Stimulated activated effector memory CD8-positive, alpha-beta T cell treated with anti-CD3 and anti-CD28 coated beads, Interleukin-12 subunit alpha, Interleukin-12 subunit beta, amount 100 ng/mL, for 72 hours (primary cell): ENCODE data around the gene BAZ2B.
"Not testable (repeated sequence)": the region's sequence is repeated elsewhere in the genome, so short reads cannot be mapped to it uniquely, and the experiment has no call there.

Source experiments
- ATAC-seq: fragments of 150-1000 bp; cut with Tn5 transposase; 2 replicates; pipeline ENCODE4 v1.10.0; 2021
- DNase-seq, 2 donors: peaks; one replicate each; pipeline ENCODE4 v3.0.0; 2021 to 2022; ENCODE audit warnings: low spot score in 2 of 2
- H3K27ac Mint-ChIP-seq: one replicate; pipeline ENCODE4 v1.8.0; 2022; ENCODE audit warnings: mild to moderate bottlenecking, mixed read lengths
- H3K36me3 Mint-ChIP-seq: one replicate; pipeline ENCODE4 v1.8.0; 2022; ENCODE audit warnings: mild to moderate bottlenecking, mixed read lengths
- H3K4me1 Mint-ChIP-seq: one replicate; pipeline ENCODE4 v1.8.0; 2022; ENCODE audit warnings: mixed read lengths
- H3K4me3 Mint-ChIP-seq: one replicate; pipeline ENCODE4 v1.8.0; 2022; ENCODE audit warnings: mild to moderate bottlenecking, mixed read lengths
- H3K9me3 Mint-ChIP-seq: one replicate; pipeline ENCODE4 v1.8.0; 2022; ENCODE audit warnings: mixed read lengths

BAZ2B gene

DNA sequence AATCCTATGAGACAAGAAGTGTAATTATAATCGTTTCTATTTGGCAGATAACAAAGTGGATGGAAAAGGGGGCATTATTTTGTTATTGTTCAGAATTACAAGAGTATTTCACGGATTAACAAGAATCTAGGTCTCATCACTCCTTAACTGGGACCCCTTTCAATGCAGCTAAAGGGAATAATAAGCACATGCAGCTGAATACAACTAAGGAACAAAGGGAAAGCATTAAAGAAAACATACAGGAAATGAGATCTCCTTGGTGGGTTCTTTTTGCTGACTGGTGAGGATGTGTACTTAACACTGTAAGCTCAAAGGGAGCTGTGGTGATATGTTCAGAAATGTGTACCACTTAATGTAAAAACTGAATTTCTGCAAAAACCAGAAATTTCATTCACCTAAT is 189.3 kb downstream of the BAZ2B start:
- ATAC-seq, result no peak
- Mint-ChIP-seq H3K36me3 (peaks cover 17% of the 10 kb centered on the region), H3K9me3 (no peaks in the 10 kb centered on the region), H3K4me3 (no peak overlapping the region), H3K4me1 (no peaks in the 10 kb centered on the region), H3K27ac (no peak overlapping the region)
- DNase-seq, result no peak

DNA sequence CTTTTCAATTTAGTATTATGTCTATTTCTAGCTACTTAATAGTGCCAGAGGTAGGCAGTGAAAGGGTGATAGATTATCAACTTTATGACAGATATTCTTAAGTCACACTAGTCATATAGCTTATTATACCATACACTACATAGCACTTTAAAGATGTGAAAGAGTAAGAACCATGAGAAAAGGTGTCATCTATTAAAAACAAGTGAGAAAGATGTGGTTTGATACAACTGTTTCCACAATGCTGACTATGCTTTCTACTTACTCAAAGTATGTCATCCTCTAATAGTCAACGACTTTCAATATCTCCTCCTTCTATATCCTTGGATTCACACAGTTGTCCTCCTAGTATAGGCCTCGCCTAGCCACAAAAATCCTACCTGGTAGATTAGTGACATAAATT is 196.9 kb downstream of the BAZ2B start:
- no peaks in the 10 kb centered on the region for H3K36me3 Mint-ChIP-seq
- no peak for ATAC-seq
- no peak overlapping the region for H3K27ac Mint-ChIP-seq
- H3K9me3 Mint-ChIP-seq, result no peaks in the 10 kb centered on the region
- DNase-seq, result no peak
- H3K4me1 Mint-ChIP-seq, result peaks cover 9% of the 10 kb centered on the region
- no peak overlapping the region for H3K4me3 Mint-ChIP-seq

DNA sequence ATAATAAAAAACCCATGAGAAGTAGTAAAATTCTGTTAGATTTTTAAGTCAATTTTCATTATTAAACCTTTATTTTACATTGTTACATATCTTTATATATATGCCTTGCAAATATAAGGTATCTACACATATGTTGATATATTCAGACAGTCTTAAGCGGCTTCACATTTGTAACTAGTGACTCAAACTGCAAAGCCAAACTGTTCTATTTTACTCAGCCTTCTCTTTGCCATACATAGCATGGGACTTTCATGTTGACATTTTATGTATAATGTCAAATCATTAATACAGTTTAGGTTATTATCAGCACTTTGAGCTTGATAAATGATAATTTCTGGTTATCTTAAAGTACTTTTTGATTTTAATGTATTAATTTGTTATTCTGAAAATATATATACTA is 204.9 kb downstream of the BAZ2B start:
- no peaks in the 10 kb centered on the region for H3K9me3 Mint-ChIP-seq
- ATAC-seq (peak; percentile 74), DNase-seq (no peak)
- H3K36me3 Mint-ChIP-seq, result peaks cover 9% of the 10 kb centered on the region
- H3K27ac Mint-ChIP-seq, result no peak overlapping the region
- H3K4me3 Mint-ChIP-seq, result no peak overlapping the region
- no peaks in the 10 kb centered on the region for H3K4me1 Mint-ChIP-seq

DNA sequence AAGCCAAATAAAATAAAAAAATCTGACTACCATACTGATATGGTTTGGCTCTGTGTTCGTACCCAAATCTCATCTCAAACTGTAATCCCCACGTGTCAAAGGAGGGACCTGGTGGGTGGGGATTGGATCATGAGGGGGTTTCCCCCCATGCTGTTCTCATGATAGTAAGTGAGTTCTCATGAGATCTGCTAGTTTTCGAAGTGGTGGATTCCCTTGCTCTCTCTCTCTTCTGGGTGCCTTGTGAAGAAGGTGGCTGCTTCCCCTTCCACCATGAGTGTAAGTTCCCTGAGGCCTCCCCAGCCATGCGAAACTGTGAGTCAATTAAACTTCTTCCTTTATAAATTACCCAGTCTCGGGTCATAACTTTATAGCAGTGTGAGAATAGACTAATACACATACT is 206.1 kb downstream of the BAZ2B start:
- no peaks in the 10 kb centered on the region for H3K4me1 Mint-ChIP-seq
- no peak overlapping the region for H3K4me3 Mint-ChIP-seq
- H3K27ac Mint-ChIP-seq, result no peak overlapping the region
- H3K9me3 Mint-ChIP-seq, result no peaks in the 10 kb centered on the region
- no peak for DNase-seq
- peaks cover 9% of the 10 kb centered on the region for H3K36me3 Mint-ChIP-seq
- peak; percentile 72 for ATAC-seq

DNA sequence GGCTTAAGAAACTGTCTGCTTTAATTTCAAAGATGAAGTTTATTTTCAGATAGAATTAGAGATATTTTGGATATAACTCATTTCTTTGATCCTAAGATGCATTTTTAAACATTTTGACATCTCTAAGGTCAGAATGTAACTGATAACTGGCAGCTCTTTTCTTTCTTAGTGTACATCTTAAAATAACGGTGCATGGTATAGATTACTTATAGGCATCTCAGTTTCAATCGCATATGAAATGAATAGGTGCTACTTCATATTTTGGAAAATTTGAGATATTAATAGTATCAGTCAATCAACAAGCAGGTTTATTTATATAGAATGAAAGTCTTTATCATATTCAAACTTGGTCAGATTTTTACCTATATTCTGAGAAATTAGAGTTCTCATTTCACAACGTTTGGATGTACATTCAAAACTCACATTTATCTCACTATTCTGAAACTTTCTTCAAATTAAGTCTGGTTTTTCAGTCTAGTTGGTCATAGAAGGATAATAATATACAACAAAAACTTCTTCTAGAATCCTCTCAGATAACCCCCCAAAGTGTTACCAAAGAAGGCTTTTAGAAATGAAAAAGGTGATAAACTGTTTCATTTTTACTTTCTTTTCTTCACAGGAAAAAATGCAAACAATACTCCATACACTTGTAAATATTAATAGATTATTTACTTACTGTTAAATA is 207.1 kb downstream of the BAZ2B start:
- Mint-ChIP-seq H3K27ac (no peak overlapping the region), H3K9me3 (no peaks in the 10 kb centered on the region), H3K36me3 (peaks cover 17% of the 10 kb centered on the region), H3K4me3 (no peak overlapping the region), H3K4me1 (no peaks in the 10 kb centered on the region)
- DNase-seq, result no peak
- peak; percentile 82 for ATAC-seq

DNA sequence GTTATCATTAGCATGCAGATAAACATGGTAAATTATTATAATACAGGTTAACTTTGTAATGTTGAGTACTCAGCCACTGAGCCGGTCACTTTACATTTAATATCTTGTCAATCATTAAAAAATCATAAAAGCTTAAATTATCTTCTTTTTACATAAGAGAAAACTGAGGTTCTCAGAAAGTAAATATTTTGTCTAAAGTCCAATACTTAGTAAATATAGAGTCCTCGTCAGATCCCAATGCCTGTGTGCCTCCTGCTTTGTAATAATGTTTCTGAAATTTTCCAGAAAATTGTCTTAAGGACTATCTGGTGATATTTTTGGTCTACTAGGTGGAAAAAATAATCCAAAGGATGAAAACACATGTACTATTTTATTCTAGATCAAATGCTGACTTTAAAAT is 213.6 kb downstream of the BAZ2B start:
- Mint-ChIP-seq H3K27ac (no peak overlapping the region), H3K9me3 (no peaks in the 10 kb centered on the region), H3K4me1 (no peaks in the 10 kb centered on the region), H3K4me3 (no peak overlapping the region), H3K36me3 (peaks cover 23% of the 10 kb centered on the region)
- no peak for DNase-seq
- ATAC-seq, result no peak

DNA sequence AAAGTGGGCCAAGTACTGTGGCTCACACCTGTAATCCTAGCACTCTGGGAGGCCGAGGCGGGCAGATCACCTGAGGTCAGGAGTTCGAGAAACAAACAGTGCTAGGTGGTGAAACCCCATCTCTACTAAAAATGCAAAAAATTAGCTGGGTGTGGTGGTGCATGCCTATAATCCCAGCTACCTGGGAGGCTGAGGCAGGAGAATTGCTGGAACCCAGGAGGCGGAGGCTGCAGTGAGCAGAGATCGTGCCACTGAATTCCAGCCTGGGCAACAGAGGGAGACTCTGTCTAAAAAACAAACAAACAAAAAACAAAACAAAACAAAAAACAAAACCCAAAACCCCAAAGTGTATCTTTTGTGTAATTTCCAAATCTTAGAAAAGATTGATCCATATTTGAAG is 214.2 kb downstream of the BAZ2B start:
- H3K36me3 Mint-ChIP-seq, result peaks cover 23% of the 10 kb centered on the region
- not testable (repeated sequence) for H3K4me3 Mint-ChIP-seq, H3K9me3 Mint-ChIP-seq, H3K27ac Mint-ChIP-seq, ATAC-seq, H3K4me1 Mint-ChIP-seq, DNase-seq

DNA sequence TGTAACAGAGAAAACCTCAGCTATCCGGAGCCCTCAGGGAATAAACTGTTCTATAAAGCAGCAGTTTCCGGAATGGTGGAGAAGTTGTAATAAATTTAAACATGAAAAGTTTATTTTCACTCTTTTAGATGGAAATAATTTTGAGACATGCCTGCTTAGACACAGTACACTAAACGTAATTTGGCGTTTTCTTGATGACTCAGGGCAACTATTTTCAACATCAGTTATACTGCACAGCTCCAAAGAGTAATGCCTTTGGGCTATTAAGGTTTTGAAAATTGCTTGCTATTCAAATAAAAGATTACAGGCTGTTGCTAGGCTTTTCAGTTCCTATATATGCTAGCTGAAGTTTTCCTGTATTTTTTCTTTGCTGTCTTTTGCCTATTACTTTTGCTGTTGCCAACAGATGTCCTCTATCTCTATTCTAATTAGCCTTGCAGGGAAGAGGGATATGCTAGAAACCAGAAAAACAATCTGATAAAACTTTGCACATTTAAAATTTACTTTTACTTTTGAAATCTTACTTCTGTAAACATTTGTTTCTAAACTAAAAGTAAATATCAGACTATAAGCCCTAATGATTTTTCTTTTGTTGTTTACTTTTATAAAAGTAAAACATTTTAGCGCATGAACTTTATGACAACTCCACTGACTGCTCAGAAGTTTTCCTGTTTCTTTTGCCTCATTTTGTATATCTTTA is 216.5 kb downstream of the BAZ2B start:
- Mint-ChIP-seq H3K9me3 (no peaks in the 10 kb centered on the region), H3K4me3 (no peak overlapping the region), H3K36me3 (peaks cover 25% of the 10 kb centered on the region), H3K4me1 (no peaks in the 10 kb centered on the region), H3K27ac (no peak overlapping the region)
- no peak for ATAC-seq
- DNase-seq, result no peak

DNA sequence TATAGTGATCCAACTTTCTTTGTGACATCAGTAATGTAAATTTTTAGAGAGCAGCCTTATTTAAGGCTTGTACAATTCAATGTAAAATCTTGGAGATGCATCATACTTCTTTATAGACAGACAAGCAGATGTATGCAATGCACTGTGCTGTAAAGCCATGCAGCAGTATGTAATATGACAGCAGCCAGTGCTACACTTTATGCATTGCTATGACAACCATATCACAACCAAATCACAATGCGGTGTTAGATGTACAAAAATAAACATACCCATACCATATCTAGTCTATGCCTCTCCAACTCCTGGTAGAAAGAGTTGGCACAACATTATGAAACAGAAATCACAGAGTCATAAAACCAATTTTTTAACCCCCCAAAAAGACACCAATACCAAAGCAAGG is 219.5 kb downstream of the BAZ2B start:
- Mint-ChIP-seq H3K9me3 (no peaks in the 10 kb centered on the region), H3K27ac (no peak overlapping the region), H3K4me1 (no peaks in the 10 kb centered on the region), H3K4me3 (no peak overlapping the region), H3K36me3 (peaks cover 7% of the 10 kb centered on the region)
- no peak for ATAC-seq
- no peak for DNase-seq

DNA sequence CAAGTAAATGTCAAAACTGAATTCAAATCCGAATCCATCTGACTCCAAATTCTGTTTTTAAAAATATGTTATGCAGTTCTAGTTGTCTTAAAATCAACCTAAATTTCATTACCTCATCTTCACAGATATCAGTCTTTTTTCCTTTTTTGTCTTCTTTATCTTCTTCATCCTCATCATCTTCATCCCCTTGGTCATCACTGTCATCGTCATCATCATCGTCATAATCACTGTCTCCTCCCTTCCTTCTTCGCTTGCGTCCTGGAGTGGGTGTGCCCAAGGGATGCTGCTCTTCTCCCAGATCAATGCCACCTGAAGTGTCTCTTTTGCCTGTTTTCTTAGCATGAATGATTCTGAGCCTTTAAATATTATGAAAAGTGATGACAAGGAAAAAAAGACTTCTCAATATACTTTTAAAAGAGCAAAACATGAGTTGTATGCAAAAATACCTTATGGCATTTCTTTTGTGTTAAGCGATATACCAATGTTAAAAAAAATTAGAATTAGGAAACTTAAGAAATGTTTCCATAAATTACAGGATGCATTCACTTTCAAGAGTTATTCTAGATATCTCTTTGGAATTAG is 233.8 kb downstream of the BAZ2B start:
- ATAC-seq (no peak), DNase-seq (no peak)
- H3K4me3 Mint-ChIP-seq, result no peak overlapping the region
- no peaks in the 10 kb centered on the region for H3K9me3 Mint-ChIP-seq
- peaks cover 12% of the 10 kb centered on the region for H3K36me3 Mint-ChIP-seq
- peak overlapping the region; percentile 3 for H3K27ac Mint-ChIP-seq
- no peaks in the 10 kb centered on the region for H3K4me1 Mint-ChIP-seq

DNA sequence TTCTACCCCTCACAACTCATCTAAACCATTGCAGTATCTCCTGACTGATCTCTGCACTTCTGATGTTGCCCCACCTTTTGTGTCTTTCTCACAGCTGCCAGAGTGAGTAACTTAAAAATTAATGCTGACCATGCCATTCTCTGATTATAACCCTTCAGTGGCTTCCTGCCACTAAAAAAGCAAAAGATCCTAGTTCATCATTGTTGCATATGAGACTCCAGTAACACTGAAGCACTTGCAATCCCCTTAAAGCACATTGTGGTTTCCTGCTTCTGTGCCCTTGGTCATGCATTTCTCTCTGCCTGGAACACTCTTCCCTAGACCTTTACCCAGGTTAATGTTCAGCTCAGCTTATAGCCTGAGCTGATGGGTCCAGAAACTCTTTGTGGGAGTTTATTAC is 234.8 kb downstream of the BAZ2B start:
- DNase-seq (no peak), ATAC-seq (no peak)
- H3K9me3 Mint-ChIP-seq, result no peaks in the 10 kb centered on the region
- no peak overlapping the region for H3K4me3 Mint-ChIP-seq
- no peaks in the 10 kb centered on the region for H3K4me1 Mint-ChIP-seq
- H3K27ac Mint-ChIP-seq, result no peak overlapping the region
- H3K36me3 Mint-ChIP-seq, result peaks cover 12% of the 10 kb centered on the region

DNA sequence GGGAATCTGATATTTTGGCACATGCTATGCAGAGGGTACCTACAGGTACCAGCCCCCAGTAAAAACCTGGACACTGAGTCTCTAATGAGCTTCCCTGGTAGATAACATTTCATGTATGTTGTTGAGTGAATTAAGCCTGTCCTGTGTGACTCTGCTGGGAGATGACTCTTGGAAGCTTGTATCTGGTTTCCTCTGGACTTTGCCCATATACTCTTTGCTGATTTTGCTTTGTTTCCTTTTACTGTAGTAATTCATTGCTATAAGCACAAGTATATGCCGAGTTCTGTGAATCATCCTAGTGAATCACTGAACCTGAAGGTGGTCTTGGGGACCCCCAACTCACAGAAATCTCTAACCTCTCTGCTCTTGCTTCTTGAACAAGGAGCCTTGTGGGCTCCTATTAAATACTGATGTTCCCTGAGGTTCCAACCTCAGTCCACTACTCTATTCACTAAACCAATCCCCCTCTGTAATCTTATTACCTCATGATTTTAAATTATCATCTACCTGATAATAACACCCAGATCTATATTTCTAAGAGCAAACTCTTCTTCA is 235.6 kb downstream of the BAZ2B start:
- ATAC-seq (no peak), DNase-seq (no peak)
- Mint-ChIP-seq H3K4me1 (no peaks in the 10 kb centered on the region), H3K36me3 (peaks cover 12% of the 10 kb centered on the region), H3K4me3 (no peak overlapping the region), H3K9me3 (no peaks in the 10 kb centered on the region), H3K27ac (no peak overlapping the region)

DNA sequence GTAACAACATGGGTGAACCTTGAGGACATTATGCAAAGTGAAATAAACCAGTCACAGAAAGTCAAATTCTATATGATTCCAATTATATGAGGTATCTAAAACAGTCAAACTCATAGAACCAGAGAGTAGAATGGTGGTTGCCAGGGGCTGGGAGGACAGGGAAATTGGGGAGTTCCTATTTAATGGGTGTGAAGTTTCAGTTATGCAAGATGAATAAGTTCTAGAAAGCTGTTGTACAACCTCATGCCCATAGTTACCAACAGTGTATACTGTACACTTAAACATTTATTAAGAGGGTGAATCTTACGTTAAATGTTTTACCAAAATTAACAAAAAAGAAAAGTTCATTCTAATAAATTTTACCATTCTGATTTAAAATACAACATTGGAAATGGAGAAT is 237.2 kb downstream of the BAZ2B start:
- no peak for DNase-seq
- H3K4me1 Mint-ChIP-seq, result no peaks in the 10 kb centered on the region

DNA sequence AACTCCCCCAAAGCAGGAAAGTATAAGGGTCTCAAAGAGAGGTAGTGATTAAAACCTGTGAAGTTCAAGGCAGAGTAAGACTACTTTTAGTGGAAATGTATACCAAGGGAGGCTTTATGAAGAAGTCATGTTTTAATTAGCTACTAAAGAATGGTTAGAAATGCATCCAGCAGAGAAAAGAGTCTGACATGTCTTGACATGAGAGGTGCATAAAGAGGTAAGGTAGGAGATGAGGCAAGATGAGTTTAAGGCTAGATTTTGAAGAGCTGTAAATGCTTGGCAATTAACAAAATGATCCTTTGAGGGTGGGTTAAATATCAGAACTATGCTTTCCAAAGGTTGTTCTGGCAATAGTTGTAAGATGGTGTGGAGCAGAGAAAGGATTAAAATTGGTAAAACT is 241.1 kb downstream of the BAZ2B start:
- H3K27ac Mint-ChIP-seq, result no peak overlapping the region
- H3K36me3 Mint-ChIP-seq, result peaks cover 10% of the 10 kb centered on the region
- H3K4me1 Mint-ChIP-seq, result no peaks in the 10 kb centered on the region
- ATAC-seq (no peak), DNase-seq (no peak)
- no peak overlapping the region for H3K4me3 Mint-ChIP-seq
- no peaks in the 10 kb centered on the region for H3K9me3 Mint-ChIP-seq

More for the DNA sequence above, 237.2 kb downstream of the BAZ2B start:
- Mint-ChIP-seq H3K9me3 (no peaks in the 10 kb centered on the region), H3K27ac (no peak overlapping the region), H3K4me3 (no peak overlapping the region), H3K36me3 (peaks cover 12% of the 10 kb centered on the region)
- peak; percentile 49 for ATAC-seq

DNA sequence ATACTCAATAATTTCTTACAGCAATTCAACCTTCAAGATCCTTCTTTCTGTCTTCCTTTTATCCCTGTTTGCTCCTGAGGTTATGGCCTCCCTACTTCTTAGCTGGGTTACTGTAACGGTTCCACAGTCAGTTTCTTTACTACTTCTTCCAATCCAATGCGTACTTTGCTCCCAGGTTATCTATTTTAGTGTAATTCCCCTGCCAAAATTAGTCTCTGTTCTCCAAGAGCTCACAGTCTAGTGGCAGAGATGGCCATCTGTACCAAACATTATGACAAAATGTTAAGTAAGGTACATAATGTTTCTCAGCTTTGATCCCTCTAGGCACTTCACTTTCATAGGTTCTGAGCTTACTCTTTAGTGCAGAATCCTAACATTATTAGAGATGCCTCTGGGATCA is 244.8 kb downstream of the BAZ2B start:
- no peak for ATAC-seq
- DNase-seq, result no peak
- no peak overlapping the region for H3K27ac Mint-ChIP-seq
- peaks cover 10% of the 10 kb centered on the region for H3K36me3 Mint-ChIP-seq
- H3K9me3 Mint-ChIP-seq, result no peaks in the 10 kb centered on the region
- H3K4me3 Mint-ChIP-seq, result no peak overlapping the region
- H3K4me1 Mint-ChIP-seq, result no peaks in the 10 kb centered on the region

DNA sequence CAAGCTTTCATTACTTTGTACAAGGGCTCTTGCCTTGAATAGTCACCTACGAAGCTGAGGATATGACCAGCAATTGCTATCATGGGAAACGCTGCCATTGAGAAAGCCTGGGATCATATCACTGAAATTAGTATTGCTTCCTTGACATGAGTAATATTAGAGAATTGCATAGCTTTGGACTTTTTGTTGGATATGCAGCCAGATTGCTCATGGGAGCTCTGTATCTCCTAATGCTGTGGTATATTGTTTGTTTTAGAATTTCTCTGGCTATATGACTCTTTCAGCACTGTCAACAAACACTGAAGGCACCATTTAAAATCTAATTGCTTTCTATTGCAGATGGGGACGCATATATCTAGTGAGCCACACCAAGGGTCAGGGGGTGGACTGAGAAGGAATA is 249.8 kb downstream of the BAZ2B start:
- Mint-ChIP-seq H3K4me3 (no peak overlapping the region), H3K36me3 (no peaks in the 10 kb centered on the region), H3K27ac (no peak overlapping the region), H3K9me3 (no peaks in the 10 kb centered on the region), H3K4me1 (no peaks in the 10 kb centered on the region)
- no peak for DNase-seq
- ATAC-seq, result no peak
